ENCODE measurements around the gene FLACC1. TPM values are rescaled to one million over a fixed set of nuclear protein-coding genes. Genes with fewer than 3 reads are reported as not detected.

The FLACC1 gene
- total and polyA plus RNA-seq, 4 donors = 0.09 to 7.1 (median 1.1) TPM

DNA sequence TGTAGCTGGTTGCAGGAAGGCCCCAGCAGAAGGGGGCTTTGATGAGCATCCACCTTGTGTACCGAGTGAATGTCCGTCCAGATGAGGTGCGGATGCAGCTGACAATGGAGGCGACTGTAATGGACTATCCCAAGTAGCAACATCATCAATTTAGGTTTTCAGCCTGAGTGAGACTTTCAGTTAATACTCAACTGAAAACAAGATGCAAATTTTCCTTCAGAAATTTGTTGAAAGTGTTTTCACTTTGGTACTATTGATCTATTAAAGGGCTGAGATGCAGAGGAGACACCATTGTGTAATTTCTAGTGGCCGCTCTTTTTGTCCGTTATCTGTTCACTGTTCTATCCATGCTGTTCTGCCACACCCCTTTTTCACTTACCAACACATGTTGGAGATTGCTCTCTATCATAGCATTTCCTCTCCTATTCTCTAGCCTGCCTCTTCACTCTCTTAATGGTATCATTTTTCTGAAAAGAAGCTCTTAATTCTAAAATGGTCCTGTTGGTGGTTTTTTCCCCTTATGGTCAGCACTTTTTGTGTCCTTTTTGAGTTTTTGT lies 108.8 kb downstream of the FLACC1 start:
- no peak for TF ChIP-seq YY1 (IDR thresholded peaks at IDR 0.05)
- no peak for TF ChIP-seq FOXA2 (IDR thresholded peaks at IDR 0.05)
- TF ChIP-seq, protein P1, sequence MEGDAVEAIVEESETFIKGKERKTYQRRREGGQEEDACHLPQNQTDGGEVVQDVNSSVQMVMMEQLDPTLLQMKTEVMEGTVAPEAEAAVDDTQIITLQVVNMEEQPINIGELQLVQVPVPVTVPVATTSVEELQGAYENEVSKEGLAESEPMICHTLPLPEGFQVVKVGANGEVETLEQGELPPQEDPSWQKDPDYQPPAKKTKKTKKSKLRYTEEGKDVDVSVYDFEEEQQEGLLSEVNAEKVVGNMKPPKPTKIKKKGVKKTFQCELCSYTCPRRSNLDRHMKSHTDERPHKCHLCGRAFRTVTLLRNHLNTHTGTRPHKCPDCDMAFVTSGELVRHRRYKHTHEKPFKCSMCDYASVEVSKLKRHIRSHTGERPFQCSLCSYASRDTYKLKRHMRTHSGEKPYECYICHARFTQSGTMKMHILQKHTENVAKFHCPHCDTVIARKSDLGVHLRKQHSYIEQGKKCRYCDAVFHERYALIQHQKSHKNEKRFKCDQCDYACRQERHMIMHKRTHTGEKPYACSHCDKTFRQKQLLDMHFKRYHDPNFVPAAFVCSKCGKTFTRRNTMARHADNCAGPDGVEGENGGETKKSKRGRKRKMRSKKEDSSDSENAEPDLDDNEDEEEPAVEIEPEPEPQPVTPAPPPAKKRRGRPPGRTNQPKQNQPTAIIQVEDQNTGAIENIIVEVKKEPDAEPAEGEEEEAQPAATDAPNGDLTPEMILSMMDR (IDR thresholded peaks at IDR 0.05; ENCODE audit: low read depth, low read length, missing input control) = no peak
- TF ChIP-seq HNF4G (IDR thresholded peaks at IDR 0.05) = no peak
- no peak for TF ChIP-seq RAD21 (IDR thresholded peaks at IDR 0.05)
- no peak for TF ChIP-seq JUND (IDR thresholded peaks at IDR 0.05)
- no peak for TF ChIP-seq EGR1 (IDR thresholded peaks at IDR 0.05; ENCODE audit: low read depth in 2 of 2)
- TF ChIP-seq NR2F2 (IDR thresholded peaks at IDR 0.05) = no peak
- no peak for TF ChIP-seq GABPA (IDR thresholded peaks at IDR 0.05 in 1 of 2, conservative IDR thresholded peaks at IDR 0.05 in 1 of 2)
- TF ChIP-seq, protein P2, sequence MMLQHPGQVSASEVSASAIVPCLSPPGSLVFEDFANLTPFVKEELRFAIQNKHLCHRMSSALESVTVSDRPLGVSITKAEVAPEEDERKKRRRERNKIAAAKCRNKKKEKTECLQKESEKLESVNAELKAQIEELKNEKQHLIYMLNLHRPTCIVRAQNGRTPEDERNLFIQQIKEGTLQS (IDR thresholded peaks at IDR 0.05) = no peak
- TF ChIP-seq, protein P3, sequence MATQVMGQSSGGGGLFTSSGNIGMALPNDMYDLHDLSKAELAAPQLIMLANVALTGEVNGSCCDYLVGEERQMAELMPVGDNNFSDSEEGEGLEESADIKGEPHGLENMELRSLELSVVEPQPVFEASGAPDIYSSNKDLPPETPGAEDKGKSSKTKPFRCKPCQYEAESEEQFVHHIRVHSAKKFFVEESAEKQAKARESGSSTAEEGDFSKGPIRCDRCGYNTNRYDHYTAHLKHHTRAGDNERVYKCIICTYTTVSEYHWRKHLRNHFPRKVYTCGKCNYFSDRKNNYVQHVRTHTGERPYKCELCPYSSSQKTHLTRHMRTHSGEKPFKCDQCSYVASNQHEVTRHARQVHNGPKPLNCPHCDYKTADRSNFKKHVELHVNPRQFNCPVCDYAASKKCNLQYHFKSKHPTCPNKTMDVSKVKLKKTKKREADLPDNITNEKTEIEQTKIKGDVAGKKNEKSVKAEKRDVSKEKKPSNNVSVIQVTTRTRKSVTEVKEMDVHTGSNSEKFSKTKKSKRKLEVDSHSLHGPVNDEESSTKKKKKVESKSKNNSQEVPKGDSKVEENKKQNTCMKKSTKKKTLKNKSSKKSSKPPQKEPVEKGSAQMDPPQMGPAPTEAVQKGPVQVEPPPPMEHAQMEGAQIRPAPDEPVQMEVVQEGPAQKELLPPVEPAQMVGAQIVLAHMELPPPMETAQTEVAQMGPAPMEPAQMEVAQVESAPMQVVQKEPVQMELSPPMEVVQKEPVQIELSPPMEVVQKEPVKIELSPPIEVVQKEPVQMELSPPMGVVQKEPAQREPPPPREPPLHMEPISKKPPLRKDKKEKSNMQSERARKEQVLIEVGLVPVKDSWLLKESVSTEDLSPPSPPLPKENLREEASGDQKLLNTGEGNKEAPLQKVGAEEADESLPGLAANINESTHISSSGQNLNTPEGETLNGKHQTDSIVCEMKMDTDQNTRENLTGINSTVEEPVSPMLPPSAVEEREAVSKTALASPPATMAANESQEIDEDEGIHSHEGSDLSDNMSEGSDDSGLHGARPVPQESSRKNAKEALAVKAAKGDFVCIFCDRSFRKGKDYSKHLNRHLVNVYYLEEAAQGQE (IDR thresholded peaks at IDR 0.05) = no peak
- TF ChIP-seq HNF4A (conservative IDR thresholded peaks at IDR 0.05) = no peak
- TF ChIP-seq FOXA1 (IDR thresholded peaks at IDR 0.05) = no peak
- TF ChIP-seq RXRA (IDR thresholded peaks at IDR 0.05) = no peak
- TF ChIP-seq SP1 (IDR thresholded peaks at IDR 0.05) = no peak
- TF ChIP-seq, protein P4, sequence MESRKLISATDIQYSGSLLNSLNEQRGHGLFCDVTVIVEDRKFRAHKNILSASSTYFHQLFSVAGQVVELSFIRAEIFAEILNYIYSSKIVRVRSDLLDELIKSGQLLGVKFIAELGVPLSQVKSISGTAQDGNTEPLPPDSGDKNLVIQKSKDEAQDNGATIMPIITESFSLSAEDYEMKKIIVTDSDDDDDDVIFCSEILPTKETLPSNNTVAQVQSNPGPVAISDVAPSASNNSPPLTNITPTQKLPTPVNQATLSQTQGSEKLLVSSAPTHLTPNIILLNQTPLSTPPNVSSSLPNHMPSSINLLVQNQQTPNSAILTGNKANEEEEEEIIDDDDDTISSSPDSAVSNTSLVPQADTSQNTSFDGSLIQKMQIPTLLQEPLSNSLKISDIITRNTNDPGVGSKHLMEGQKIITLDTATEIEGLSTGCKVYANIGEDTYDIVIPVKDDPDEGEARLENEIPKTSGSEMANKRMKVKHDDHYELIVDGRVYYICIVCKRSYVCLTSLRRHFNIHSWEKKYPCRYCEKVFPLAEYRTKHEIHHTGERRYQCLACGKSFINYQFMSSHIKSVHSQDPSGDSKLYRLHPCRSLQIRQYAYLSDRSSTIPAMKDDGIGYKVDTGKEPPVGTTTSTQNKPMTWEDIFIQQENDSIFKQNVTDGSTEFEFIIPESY (IDR thresholded peaks at IDR 0.05) = no peak
- TF ChIP-seq, protein P5, sequence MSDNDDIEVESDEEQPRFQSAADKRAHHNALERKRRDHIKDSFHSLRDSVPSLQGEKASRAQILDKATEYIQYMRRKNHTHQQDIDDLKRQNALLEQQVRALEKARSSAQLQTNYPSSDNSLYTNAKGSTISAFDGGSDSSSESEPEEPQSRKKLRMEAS (IDR thresholded peaks at IDR 0.05) = no peak
- no peak for TF ChIP-seq TAF1 (conservative IDR thresholded peaks at IDR 0.05)
- WGBS = 94% methylated on average over 6 of the region's 6 CpGs
- Histone ChIP-seq H3K9ac (ENCODE audit: low read depth in 1 of 2, low read length in 2 of 2) (no peak overlapping the region), H3K4me3 (ENCODE audit: low read depth in 1 of 3, low read length in 3 of 3) (no peak overlapping the region), H3K9me3 (ENCODE audit: control insufficient read depth in 4 of 4, low read length in 3 of 4) (no peaks in the 10 kb centered on the region), H3K27ac (ENCODE audit: low read depth in 1 of 2, low read length in 2 of 2) (no peak overlapping the region), H3K27me3 (ENCODE audit: control insufficient read depth in 4 of 4, insufficient read depth in 4 of 4, low read length in 3 of 4) (no peaks in the 10 kb centered on the region), H3K36me3 (ENCODE audit: control insufficient read depth in 4 of 4, insufficient read depth in 3 of 4, low read depth in 1 of 4, low read length in 3 of 4) (no peaks in the 10 kb centered on the region), H3K4me1 (ENCODE audit: control insufficient read depth in 4 of 4, insufficient read depth in 4 of 4, low read length in 3 of 4) (no peaks in the 10 kb centered on the region)
- no peak for DNase-seq (ENCODE audit: low spot score)
